ENCODE results near the gene MPHOSPH6.
"Not testable (repeated sequence)": the region's sequence is repeated elsewhere in the genome, so short reads cannot be mapped to it uniquely, and the experiment has no call there.

The MPHOSPH6 gene

DNA sequence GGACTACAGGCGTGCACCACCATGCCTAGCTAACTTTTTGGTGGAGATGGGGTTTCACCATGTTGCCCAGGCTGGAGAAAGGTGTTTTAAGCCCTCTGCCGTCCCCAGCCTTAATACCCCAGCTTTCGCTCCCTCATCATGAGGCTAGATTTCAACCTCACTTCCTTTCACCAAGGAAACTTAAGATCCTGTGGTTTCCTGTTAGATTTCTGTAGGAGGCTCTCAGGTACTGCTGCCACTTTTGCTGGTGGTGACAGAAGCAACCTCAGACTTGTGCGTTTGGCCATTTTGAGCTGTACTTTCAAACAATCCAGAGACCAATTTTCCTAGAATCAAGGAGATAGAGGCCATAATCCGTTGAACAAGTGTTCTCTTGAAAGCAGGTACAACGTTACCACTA, 36.2 kb downstream of the MPHOSPH6 start:
- 91 to 94% methylated on average over 6 of the region's 6 CpGs for WGBS, 2 experiments
- H3K36me3 ChIP-seq (ENCODE audit: control insufficient read depth, insufficient read depth, low read length), result no peaks in the 10 kb centered on the region
- no peaks in the 10 kb centered on the region for H3K27me3 ChIP-seq (ENCODE audit: control insufficient read depth, insufficient read depth, low read length, poor library complexity, severe bottlenecking)
- H3K9me3 ChIP-seq (ENCODE audit: control insufficient read depth, low read length), result no peaks in the 10 kb centered on the region
- H3K27ac ChIP-seq (ENCODE audit: insufficient read depth, low read depth, low read length, poor library complexity, severe bottlenecking), result no peak overlapping the region
- H3K4me1 ChIP-seq (ENCODE audit: control insufficient read depth, insufficient read depth, low read length), result no peaks in the 10 kb centered on the region
- no peak overlapping the region for H3K4me3 ChIP-seq (ENCODE audit: insufficient read depth, low read depth, low read length)

DNA sequence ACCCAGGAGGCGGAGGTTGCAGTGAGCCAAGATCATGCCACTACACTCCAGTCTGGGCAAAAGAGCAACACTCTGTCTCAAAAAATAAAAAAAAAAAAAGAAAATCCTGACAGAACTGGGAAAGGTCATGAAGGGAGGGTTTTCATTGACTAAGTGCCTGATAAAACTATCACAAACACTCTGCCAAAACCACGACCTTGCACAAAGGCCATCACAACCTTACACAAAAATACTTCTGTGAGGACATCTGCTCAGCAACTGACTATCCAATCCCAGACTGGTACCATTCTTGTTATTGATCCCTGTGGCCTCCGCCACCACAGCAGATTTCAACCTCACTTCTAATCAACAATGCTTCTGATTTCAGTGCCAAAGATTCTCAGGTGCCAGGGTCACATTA, 40.1 kb downstream of the MPHOSPH6 start:
- Histone ChIP-seq H3K27me3 (ENCODE audit: control insufficient read depth, insufficient read depth, low read length, poor library complexity, severe bottlenecking) (no peaks in the 10 kb centered on the region), H3K4me1 (ENCODE audit: control insufficient read depth, insufficient read depth, low read length) (no peaks in the 10 kb centered on the region), H3K9me3 (ENCODE audit: control insufficient read depth, low read length) (no peaks in the 10 kb centered on the region), H3K4me3 (ENCODE audit: insufficient read depth, low read depth, low read length) (no peak overlapping the region), H3K27ac (ENCODE audit: insufficient read depth, low read depth, low read length, poor library complexity, severe bottlenecking) (no peak overlapping the region), H3K36me3 (ENCODE audit: control insufficient read depth, insufficient read depth, low read length) (no peaks in the 10 kb centered on the region)
- WGBS, 2 experiments, result 94% methylated on average over 3 of the region's 3 CpGs

DNA sequence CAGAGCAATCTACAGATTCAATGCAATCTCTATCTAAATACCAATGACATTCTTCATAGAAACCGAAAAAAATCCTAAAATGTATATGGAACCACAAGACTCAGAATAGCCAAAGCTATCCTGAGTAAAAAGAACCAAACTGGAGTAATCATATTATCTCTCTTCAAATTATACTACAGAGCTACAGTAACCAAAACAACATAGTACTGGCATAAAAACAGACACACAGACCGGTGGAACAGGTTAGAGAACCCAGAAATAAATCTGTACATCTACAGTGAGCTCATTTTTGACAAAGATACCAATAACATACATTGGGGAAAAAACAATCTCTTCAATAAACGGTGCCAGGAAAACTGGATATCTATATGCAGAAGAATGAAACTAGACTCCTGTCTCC, 45.4 kb downstream of the MPHOSPH6 start:
- H3K36me3 ChIP-seq (ENCODE audit: control insufficient read depth, insufficient read depth, low read length), result no peaks in the 10 kb centered on the region
- H3K9me3 ChIP-seq (ENCODE audit: control insufficient read depth, low read length), result no peaks in the 10 kb centered on the region
- WGBS, 2 experiments, result 94 to 97% methylated on average over 3 of the region's 3 CpGs
- H3K27ac ChIP-seq (ENCODE audit: insufficient read depth, low read depth, low read length, poor library complexity, severe bottlenecking), result no peak overlapping the region
- H3K27me3 ChIP-seq (ENCODE audit: control insufficient read depth, insufficient read depth, low read length, poor library complexity, severe bottlenecking), result no peaks in the 10 kb centered on the region
- no peak overlapping the region for H3K4me3 ChIP-seq (ENCODE audit: insufficient read depth, low read depth, low read length)
- H3K4me1 ChIP-seq (ENCODE audit: control insufficient read depth, insufficient read depth, low read length), result no peaks in the 10 kb centered on the region

DNA sequence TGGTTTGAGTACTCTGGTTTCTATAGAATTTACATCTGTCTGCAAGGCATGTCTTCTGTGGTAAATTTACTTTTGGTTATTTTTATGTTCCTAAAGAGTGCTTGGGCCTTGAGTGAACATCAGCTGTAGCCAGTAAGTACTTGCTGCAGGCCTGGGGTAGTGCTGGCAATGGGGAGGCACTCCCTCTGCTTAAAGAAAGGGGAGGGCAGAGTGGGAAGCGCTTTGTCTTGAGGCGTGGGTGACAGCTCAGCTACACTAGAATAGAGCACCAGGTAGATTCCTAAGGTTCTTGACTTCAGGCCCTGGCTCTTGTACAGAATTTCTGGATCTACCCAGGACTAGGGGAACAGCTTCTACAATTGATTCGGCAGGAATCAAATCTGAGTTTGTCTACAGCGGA, 50.6 kb downstream of the MPHOSPH6 start:
- no peak overlapping the region for H3K27ac ChIP-seq (ENCODE audit: insufficient read depth, low read depth, low read length, poor library complexity, severe bottlenecking)
- WGBS, 2 experiments, result 70% methylated on average over 4 of the region's 4 CpGs

DNA sequence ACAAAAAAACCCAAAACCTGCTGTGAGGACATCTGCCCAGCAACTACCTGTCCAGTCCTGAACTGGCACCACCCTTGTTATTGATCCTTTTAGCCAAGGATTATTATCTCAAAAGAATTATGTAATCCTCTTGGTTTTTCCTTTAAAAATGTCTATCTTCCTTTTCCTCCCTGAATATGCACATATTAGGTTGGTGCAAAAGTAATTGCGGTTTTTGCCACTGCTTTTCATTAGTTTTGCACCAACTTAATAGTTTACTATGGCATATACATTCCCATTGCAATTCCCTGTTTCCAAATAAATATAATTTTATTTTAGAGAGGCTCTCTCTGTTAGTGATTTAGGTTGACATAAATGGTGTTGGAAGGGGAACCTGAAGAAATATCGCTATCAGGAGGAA, 51.3 kb downstream of the MPHOSPH6 start:
- WGBS, 2 experiments, result 93 to 99% methylated on average over 2 of the region's 2 CpGs
- Histone ChIP-seq H3K4me3 (ENCODE audit: insufficient read depth, low read depth, low read length) (no peak overlapping the region), H3K27ac (ENCODE audit: insufficient read depth, low read depth, low read length, poor library complexity, severe bottlenecking) (no peak overlapping the region), H3K9me3 (ENCODE audit: control insufficient read depth, low read length) (no peaks in the 10 kb centered on the region), H3K27me3 (ENCODE audit: control insufficient read depth, insufficient read depth, low read length, poor library complexity, severe bottlenecking) (no peaks in the 10 kb centered on the region), H3K36me3 (ENCODE audit: control insufficient read depth, insufficient read depth, low read length) (no peaks in the 10 kb centered on the region), H3K4me1 (ENCODE audit: control insufficient read depth, insufficient read depth, low read length) (no peaks in the 10 kb centered on the region)

More for the DNA sequence above, 50.6 kb downstream of the MPHOSPH6 start:
- no peaks in the 10 kb centered on the region for H3K4me1 ChIP-seq (ENCODE audit: control insufficient read depth, insufficient read depth, low read length)
- no peaks in the 10 kb centered on the region for H3K27me3 ChIP-seq (ENCODE audit: control insufficient read depth, insufficient read depth, low read length, poor library complexity, severe bottlenecking)
- H3K9me3 ChIP-seq (ENCODE audit: control insufficient read depth, low read length), result no peaks in the 10 kb centered on the region
- no peaks in the 10 kb centered on the region for H3K36me3 ChIP-seq (ENCODE audit: control insufficient read depth, insufficient read depth, low read length)
- H3K4me3 ChIP-seq (ENCODE audit: insufficient read depth, low read depth, low read length), result no peak overlapping the region

DNA sequence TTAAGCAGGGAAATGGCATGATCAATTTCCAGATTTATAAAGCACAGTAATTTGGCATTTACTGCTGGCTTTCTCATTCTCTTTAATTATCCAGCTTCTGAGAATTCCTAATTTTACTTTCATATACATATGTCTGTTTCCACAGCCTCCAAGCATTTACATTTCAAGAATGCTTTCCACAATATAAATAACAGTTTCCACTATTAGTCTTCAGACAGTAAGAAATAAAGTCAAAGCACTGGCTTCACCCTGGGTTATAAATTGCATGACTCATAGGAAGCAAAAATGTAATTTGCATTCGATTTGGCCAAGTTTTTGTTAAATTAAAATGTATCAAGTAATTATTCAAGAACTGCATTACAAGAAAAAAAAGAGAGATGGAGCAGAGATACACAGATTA, 53.5 kb downstream of the MPHOSPH6 start:
- 100% methylated on average over 1 of the region's 1 CpG; no CpG with 5 or more reads in 1 of the 2 experiments for WGBS, 2 experiments
- Histone ChIP-seq H3K36me3 (ENCODE audit: control insufficient read depth, insufficient read depth, low read length) (no peaks in the 10 kb centered on the region), H3K4me3 (ENCODE audit: insufficient read depth, low read depth, low read length) (no peak overlapping the region), H3K9me3 (ENCODE audit: control insufficient read depth, low read length) (no peaks in the 10 kb centered on the region), H3K27me3 (ENCODE audit: control insufficient read depth, insufficient read depth, low read length, poor library complexity, severe bottlenecking) (no peaks in the 10 kb centered on the region), H3K4me1 (ENCODE audit: control insufficient read depth, insufficient read depth, low read length) (no peaks in the 10 kb centered on the region), H3K27ac (ENCODE audit: insufficient read depth, low read depth, low read length, poor library complexity, severe bottlenecking) (no peak overlapping the region)

DNA sequence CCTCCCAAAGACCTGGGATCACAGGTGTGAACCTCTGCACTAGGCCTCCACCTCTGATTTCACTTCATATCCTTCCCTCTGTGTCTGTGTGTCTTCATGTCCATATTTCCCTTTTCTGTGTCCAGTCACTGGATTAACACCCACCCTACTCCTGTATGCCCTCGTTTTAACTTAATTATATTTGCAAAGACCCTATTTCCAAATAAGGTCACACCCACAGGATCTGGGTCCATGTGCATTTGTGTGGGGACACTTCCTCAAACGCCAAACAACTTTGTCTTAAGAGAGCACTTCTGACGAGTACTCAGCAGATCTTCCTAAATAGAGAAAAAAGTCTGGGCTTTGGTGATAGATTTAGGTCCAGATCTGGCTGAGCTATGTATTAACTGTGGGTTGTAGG, 56.3 kb downstream of the MPHOSPH6 start:
- Histone ChIP-seq H3K9me3 (ENCODE audit: control insufficient read depth, low read length) (no peaks in the 10 kb centered on the region), H3K4me1 (ENCODE audit: control insufficient read depth, insufficient read depth, low read length) (no peaks in the 10 kb centered on the region), H3K36me3 (ENCODE audit: control insufficient read depth, insufficient read depth, low read length) (no peaks in the 10 kb centered on the region), H3K4me3 (ENCODE audit: insufficient read depth, low read depth, low read length) (no peak overlapping the region), H3K27ac (ENCODE audit: insufficient read depth, low read depth, low read length, poor library complexity, severe bottlenecking) (no peak overlapping the region), H3K27me3 (ENCODE audit: control insufficient read depth, insufficient read depth, low read length, poor library complexity, severe bottlenecking) (no peaks in the 10 kb centered on the region)
- 62 to 64% methylated on average over 3 of the region's 3 CpGs for WGBS, 2 experiments

DNA sequence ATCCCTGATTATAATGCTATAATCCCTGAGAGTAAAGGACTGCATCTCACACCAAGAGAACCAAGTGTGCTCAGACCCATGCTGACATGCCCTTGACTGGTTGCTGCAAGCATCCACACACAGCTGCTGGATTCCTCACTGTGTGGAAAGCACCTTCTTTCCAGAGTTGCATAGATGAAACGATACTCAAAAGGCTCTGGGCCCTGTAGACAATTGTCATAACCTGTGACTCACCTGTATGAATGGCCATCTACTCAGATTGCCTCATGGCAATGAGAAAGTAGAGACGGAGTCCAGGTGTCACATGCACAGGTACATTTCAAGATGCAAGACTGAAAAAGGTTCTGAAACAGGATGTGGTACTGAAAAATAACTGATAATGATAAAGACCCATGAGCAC, 58.1 kb downstream of the MPHOSPH6 start:
- Histone ChIP-seq H3K36me3 (ENCODE audit: control insufficient read depth, insufficient read depth, low read length) (no peaks in the 10 kb centered on the region), H3K4me3 (ENCODE audit: insufficient read depth, low read depth, low read length) (no peak overlapping the region), H3K9me3 (ENCODE audit: control insufficient read depth, low read length) (no peaks in the 10 kb centered on the region), H3K27ac (ENCODE audit: insufficient read depth, low read depth, low read length, poor library complexity, severe bottlenecking) (no peak overlapping the region), H3K27me3 (ENCODE audit: control insufficient read depth, insufficient read depth, low read length, poor library complexity, severe bottlenecking) (no peaks in the 10 kb centered on the region), H3K4me1 (ENCODE audit: control insufficient read depth, insufficient read depth, low read length) (no peaks in the 10 kb centered on the region)
- 91 to 94% methylated on average over 2 of the region's 2 CpGs for WGBS, 2 experiments

DNA sequence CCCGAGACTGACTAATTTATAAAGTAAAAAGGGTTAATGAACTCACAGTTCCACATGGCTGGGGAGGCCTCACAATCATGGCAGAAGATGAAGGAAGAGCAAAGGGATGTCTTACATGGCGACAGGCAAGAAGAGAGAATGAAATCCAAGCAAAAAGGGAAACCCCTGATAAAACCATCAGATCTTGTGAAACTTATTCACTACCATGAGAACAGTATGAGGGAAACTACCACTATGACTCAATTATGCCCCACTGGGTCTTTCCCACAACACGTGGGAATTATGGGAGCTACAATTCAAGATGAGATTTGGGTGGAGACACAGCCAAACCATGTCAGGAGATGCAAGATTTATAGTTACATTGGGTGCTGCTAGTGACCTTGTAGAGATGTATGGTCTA, 60.8 kb downstream of the MPHOSPH6 start:
- not testable (repeated sequence) for H3K27me3 ChIP-seq (ENCODE audit: control insufficient read depth, insufficient read depth, low read length, poor library complexity, severe bottlenecking); H3K4me3 ChIP-seq (ENCODE audit: insufficient read depth, low read depth, low read length); H3K9me3 ChIP-seq (ENCODE audit: control insufficient read depth, low read length); H3K4me1 ChIP-seq (ENCODE audit: control insufficient read depth, insufficient read depth, low read length); H3K36me3 ChIP-seq (ENCODE audit: control insufficient read depth, insufficient read depth, low read length); H3K27ac ChIP-seq (ENCODE audit: insufficient read depth, low read depth, low read length, poor library complexity, severe bottlenecking)
- WGBS, 2 experiments, result 89 to 94% methylated on average over 3 of the region's 3 CpGs

DNA sequence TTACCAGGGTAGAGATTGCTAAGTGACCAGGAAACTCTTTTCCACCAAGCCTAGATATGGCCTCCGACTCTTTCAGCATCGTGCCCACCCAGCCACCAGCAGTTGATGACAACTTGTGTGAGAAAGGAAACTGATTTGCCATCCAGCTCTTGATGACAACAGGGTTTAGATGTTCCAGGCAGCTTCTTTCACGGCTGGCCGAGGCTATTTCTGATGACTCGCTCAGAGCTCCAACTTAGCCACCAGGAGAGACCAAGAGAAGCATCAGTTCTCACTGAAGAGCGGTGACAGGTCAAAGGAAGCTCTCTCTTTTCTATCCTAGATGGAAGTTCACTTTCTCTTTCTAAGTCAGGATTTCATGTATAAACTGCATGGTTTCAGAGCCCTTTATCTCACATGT, 61.2 kb downstream of the MPHOSPH6 start:
- Histone ChIP-seq H3K4me1 (ENCODE audit: control insufficient read depth, insufficient read depth, low read length) (no peaks in the 10 kb centered on the region), H3K9me3 (ENCODE audit: control insufficient read depth, low read length) (no peaks in the 10 kb centered on the region), H3K36me3 (ENCODE audit: control insufficient read depth, insufficient read depth, low read length) (no peaks in the 10 kb centered on the region), H3K27ac (ENCODE audit: insufficient read depth, low read depth, low read length, poor library complexity, severe bottlenecking) (no peak overlapping the region), H3K27me3 (ENCODE audit: control insufficient read depth, insufficient read depth, low read length, poor library complexity, severe bottlenecking) (no peaks in the 10 kb centered on the region), H3K4me3 (ENCODE audit: insufficient read depth, low read depth, low read length) (no peak overlapping the region)
- WGBS, 2 experiments, result 91 to 96% methylated on average over 6 of the region's 6 CpGs

DNA sequence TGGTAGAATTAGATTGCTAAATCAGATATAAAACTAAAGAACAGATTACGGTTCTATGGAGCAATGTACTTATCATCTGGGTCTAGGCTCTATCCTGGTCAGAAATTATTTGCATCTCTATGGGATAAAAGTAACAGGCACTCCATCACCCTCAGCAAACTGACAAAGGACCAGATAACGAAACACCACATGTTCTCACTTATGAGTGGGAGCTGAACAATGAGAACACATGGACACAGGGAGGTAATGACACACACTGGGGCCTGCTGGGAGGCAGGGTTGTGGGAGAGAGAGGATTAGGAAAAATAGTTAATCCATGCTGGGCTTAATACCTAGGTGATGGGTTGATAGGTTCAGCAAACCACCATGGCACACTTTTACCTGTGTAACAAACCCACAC, 61.9 kb downstream of the MPHOSPH6 start:
- Histone ChIP-seq H3K36me3 (ENCODE audit: control insufficient read depth, insufficient read depth, low read length) (no peaks in the 10 kb centered on the region), H3K4me1 (ENCODE audit: control insufficient read depth, insufficient read depth, low read length) (no peaks in the 10 kb centered on the region), H3K9me3 (ENCODE audit: control insufficient read depth, low read length) (no peaks in the 10 kb centered on the region), H3K27me3 (ENCODE audit: control insufficient read depth, insufficient read depth, low read length, poor library complexity, severe bottlenecking) (no peaks in the 10 kb centered on the region), H3K4me3 (ENCODE audit: insufficient read depth, low read depth, low read length) (no peak overlapping the region), H3K27ac (ENCODE audit: insufficient read depth, low read depth, low read length, poor library complexity, severe bottlenecking) (no peak overlapping the region)
- WGBS, 2 experiments, result 71 to 86% methylated on average over 2 of the region's 2 CpGs

All from ectodermal cell (in vitro differentiated cells).